ENCODE data around the gene PMM1.
"Not testable (repeated sequence)": the region's sequence is repeated elsewhere in the genome, so short reads cannot be mapped to it uniquely, and the experiment has no call there.

The PMM1 gene

DNA sequence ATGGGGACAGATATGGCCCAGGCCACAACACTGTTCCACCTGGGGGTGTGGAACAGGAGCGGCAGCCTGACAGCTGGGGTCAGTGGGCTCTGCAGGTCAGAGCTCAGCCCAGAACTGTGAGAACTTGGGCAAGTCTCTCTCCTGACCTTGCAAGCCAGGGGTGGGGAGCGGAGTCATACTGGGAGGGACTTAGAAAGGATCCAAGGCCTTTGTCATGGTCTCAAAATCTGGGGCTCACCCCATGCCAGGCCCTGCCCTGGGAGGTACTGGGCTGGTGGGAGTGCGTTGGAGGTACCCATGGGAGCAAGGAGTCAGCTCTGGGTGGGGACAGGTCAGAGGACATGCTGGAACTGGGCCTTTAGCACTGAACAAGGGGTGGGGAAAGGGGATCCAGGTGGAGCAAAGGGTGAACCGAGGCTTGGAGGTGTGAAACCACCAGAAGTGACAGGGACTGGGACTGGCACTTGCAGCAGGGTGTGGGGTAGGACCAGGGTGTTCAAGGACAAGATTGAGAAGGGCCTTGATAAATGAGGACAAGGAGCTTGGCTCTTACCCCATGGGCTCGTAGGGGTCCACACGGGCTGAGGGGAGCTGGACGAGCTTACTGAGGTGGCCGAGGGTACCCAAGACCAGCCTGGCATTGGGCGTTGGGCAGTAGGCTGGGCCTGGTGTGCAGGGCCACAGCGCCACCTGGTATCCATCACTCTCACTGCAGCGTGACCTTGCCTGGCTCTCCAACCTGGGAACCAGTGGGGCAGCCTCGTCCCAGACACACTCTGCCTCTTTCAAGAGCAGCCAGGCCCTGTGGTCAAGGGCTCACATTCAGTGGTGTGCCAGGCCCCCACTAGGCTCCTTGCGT, 7.4 kb upstream of the PMM1 start:
- H3K4me3 ChIP-seq (ENCODE audit: low read depth, low read length): no peak overlapping the region
- TF ChIP-seq, protein P1, sequence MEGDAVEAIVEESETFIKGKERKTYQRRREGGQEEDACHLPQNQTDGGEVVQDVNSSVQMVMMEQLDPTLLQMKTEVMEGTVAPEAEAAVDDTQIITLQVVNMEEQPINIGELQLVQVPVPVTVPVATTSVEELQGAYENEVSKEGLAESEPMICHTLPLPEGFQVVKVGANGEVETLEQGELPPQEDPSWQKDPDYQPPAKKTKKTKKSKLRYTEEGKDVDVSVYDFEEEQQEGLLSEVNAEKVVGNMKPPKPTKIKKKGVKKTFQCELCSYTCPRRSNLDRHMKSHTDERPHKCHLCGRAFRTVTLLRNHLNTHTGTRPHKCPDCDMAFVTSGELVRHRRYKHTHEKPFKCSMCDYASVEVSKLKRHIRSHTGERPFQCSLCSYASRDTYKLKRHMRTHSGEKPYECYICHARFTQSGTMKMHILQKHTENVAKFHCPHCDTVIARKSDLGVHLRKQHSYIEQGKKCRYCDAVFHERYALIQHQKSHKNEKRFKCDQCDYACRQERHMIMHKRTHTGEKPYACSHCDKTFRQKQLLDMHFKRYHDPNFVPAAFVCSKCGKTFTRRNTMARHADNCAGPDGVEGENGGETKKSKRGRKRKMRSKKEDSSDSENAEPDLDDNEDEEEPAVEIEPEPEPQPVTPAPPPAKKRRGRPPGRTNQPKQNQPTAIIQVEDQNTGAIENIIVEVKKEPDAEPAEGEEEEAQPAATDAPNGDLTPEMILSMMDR (IDR thresholded peaks at IDR 0.05; ENCODE audit: insufficient read depth, low read depth, low read length, missing control alignments): peak; percentile 57
- DNase-seq (ENCODE audit: low read depth): peak; percentile 43

DNA sequence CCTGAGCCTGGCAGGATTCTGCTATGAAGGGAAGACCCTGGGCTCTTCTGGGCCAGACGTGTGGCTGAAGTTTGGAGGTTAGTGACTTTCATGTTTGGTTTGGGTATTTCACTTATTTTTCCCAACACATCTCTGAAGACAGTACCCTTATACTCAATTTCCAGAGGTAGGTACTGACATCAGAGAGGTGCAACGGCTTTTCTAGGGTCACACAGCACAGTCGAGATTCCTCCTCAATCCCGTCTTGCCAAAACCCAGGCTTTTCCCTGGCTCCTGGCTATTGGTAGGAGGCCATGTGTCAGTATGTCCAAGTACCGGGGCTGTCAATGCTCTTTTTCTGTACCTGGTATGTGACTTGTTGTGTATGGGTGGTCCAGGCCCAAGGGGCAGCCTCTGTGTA, 6.1 kb upstream of the PMM1 start:
- no peak overlapping the region for H3K4me3 ChIP-seq (ENCODE audit: low read depth, low read length)
- TF ChIP-seq, protein P1 (IDR thresholded peaks at IDR 0.05; ENCODE audit: insufficient read depth, low read depth, low read length, missing control alignments): no peak
- DNase-seq (ENCODE audit: low read depth): no peak

DNA sequence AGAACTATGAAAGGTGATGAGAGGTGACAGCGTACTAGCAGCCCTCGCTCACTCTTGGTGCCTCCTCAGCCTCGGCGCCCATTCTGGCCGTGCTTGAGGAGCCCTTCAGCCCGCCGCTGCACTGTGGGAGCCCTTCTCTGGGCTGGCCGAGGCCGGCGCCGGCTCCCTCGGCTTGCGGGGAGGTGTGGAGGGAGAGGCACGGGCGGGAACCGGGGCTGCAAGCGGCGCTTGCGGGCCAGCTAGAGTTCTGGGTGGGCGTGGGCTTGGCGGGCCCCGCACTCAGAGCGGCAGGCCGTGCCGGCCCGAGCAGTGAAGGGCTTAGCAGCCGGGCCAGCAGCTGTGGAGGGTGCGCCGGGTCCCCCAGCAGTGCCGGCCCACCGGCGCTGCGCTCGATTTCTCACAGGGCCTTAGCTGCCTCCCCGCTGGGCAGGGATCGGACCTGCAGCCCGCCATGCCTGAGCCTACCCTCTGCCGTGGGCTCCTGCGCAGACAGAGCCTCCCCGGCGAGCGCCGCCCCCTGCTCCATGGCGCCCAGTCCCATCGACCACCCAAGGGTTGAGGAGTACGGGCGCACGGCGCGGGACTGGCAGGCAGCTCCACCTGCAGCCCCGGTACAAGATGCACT, 3.8 kb upstream of the PMM1 start:
- not testable (repeated sequence) for H3K4me3 ChIP-seq (ENCODE audit: low read depth, low read length); DNase-seq (ENCODE audit: low read depth)

DNA sequence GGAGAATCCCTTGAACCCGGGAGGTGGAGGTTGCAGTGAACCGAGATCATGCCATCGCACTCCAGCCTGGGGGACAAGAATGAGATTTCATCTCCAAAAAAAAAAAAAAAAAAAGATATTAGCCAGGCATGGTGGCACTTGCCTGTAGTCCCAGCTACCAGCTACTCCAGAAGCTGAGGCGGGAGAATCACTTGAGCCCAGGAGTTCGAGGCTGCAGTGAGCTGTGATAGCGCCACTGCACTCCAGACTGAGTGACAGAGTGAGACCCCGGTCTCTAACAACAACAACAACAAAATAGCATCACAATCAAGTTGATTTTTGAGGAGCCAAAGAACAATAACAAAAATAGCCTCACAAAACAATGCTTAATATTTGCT, 2.3 kb downstream of the PMM1 start:
- TF ChIP-seq, protein P1 (IDR thresholded peaks at IDR 0.05; ENCODE audit: insufficient read depth, low read depth, low read length, missing control alignments): no peak
- no peak for DNase-seq (ENCODE audit: low read depth)
- H3K4me3 ChIP-seq (ENCODE audit: low read depth, low read length): no peak overlapping the region

DNA sequence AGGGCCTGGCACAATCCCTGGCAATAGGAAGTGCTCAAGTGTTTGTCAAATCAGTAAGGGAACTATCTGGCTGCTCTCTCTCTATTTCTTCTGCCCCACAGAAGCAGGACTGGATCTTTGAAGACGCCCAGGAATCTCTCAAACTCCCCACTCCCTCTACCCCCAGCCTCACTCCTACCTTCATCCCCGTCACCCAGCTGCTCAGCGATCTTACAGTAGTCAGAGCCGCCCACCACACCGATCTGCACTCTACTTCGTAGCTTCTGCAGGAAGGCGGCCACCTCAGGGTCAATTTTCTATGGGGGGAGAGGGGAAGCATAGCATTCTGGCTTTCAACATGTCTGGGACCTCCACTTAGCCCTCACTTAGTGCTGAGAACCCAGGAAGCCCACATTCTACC, 3.7 kb downstream of the PMM1 start:
- no peak for DNase-seq (ENCODE audit: low read depth)
- H3K4me3 ChIP-seq (ENCODE audit: low read depth, low read length): no peak overlapping the region
- TF ChIP-seq, protein P1 (IDR thresholded peaks at IDR 0.05; ENCODE audit: insufficient read depth, low read depth, low read length, missing control alignments): no peak

DNA sequence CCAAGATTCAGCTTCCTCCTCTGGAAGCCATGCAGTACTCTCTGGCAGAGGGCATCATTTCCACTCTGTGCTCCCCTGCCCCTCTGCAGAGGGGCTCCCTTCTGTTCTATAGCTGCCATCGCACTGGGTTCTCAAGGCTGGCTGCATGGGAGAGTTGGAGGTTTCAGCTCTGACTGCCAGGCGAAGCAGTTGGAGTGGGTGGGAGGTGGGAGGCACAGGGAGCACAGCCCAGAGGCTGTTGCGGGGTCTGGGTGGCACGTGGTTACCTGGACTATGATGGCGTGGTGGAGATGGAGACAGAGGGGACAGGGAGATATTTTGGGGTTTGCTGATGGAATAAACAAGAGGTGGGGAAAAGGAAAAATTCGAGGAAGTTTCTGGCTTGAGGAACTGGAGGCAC, 4.8 kb downstream of the PMM1 start:
- TF ChIP-seq, protein P1 (IDR thresholded peaks at IDR 0.05; ENCODE audit: insufficient read depth, low read depth, low read length, missing control alignments): no peak

DNA sequence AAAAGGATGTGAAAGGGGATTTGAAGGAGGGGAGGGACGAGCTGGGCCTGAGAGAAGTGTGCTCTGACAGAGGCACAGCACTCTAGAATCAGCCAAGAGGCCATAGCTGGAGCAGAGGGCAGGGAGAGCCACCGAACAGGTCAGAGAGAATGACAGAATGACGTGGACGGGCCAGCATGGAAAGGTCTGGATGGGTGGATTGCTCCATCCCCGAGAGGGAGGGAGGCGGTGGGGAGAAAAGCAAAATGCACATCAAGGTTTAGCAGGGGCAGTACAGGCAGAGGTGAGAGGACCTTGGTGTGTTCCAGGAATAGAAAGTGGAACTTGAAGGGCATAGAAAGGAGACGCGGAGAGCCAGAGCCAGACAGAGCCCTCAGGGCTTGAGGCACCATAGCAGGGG, 6.9 kb downstream of the PMM1 start:
- DNase-seq (ENCODE audit: low read depth): no peak
- H3K4me3 ChIP-seq (ENCODE audit: low read depth, low read length): no peak overlapping the region
- TF ChIP-seq, protein P1 (IDR thresholded peaks at IDR 0.05; ENCODE audit: insufficient read depth, low read depth, low read length, missing control alignments): no peak

More for the DNA sequence above, 4.8 kb downstream of the PMM1 start:
- no peak overlapping the region for H3K4me3 ChIP-seq (ENCODE audit: low read depth, low read length)
- DNase-seq (ENCODE audit: low read depth): no peak
